COLO668 (cell line): ENCODE results near the gene HMX1.

Source experiments
- DNase-seq: peaks from one replicate; lab custom pipeline; 2025; ENCODE audit not compliant: unreplicated experiment; lab: John Stamatoyannopoulos, UW

Gene HMX1

GRCh38 chr4:8857766-8858700 is 13.6 kb downstream of the HMX1 start:
- no peak for DNase-seq

DNA sequence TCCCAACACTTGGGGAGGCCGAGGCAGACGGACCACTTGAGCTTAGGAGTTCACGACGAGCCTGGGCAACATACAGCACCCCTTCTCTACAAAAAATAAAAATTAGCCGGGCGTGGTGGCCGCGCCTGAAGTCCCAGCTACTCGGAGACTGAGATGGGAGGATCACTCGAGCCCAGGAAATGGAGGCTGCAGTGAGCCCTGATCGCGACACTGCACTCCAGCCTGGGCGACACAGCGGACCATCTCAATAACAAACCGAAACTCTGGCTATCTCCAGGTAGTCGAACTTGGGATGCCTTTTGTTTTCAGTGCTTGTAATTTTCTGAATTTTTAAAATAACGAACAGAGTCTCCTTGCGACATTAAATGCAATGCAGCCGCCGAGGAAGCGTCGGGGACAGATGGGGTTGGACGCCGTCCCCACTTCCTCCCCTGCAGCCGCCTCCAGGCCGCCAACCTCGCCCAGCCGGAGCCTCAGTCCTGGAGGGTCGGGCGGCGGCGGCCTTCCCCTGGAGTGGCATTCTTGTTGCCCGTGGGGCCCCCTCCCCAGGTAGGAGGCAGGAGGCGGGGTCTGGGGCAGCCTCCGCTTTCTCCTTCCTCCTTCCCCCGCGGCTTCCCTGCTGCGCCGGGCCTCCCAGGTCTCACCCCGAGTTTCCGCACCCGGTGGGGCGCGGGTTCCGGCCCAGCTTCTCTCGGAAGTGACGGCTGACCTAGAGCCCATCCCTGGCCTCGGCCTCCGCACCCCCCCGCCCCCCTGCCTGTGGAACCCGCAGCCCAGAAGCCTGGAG is 14.6 kb downstream of the HMX1 start:
- no peak for DNase-seq

DNA sequence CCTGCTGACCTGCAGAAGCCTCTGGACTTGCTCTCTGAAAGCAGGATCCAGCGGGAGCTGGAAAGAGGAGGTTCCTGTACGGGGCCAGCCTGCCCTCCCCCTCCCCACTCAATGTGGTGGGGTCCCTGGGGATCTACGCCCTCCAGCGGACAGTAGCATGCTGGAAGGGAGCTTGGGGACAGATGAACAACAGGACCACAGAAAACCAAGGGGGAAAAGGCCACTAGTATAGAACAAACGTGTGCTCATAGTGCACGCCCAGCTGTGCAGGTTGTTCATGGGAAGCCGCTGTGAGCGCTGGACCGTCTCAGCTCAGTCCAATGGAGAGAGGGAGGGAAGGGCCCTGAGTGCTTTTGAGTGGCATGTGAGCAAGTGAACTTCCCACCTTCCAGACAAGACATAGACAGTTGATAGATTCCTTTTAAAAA is 15.8 kb downstream of the HMX1 start:
- DNase-seq, result no peak

DNA sequence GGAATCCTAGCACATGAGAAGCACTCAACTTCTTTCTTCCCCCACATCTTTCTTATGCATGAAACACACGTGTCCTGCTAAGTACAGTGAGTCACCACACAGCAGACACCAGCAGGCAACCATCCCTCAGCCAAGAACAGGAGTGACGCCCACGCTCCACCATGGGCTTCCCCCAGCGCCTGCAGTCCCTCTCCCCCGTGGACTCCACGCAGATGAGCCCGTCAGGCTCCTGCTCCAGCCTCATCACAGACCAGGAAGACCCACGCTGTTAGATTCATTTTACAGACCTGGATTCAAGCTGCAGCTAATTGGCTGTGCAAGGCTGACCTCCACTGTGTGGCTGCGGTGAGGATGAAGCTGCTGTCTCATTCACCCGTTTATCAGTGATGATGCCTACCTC is 16.7 kb downstream of the HMX1 start:
- no peak for DNase-seq

DNA sequence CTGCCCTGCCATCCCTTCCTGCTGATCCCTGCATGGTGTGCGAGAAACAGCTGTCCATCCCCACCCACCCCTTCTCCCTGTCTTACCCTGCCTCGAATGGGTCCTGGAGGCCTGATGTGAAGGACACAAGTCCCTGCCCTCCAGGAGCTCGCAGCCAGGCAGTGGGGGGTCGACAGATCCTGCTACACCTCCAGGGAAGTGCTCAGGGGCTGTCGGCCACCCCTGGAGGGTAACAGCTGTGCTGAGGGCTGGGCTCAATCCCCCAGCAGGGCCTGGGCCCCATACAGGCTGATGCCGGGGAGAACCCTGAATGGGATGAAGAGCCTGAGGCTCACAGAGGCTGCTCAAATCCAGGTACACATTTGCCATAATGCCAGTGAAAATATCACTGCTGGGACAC is 17.6 kb downstream of the HMX1 start:
- DNase-seq, result no peak

DNA sequence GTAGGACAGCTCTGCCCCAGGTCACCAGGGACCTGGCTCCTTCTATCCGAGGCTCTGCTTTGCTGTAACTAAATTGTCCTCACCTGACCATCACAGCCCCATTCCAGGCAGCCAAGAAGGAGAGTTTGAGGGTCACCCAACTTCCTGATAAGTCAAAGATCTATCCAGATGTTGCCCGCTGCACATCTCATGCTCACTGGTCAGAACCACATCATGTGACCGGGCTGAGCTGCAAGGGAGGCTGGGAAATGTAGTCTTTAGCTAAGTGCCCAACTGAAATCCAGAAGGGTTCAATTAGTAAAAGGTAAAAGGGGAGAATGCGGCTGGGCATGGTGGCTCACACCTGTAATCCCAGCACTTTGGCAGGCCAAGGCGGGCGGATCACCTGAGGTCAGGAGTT is 18.4 kb downstream of the HMX1 start:
- DNase-seq, result no peak

- no peak for DNase-seq
Observed at GRCh38 chr4:8852118-8852704, 19.4 kb downstream of the HMX1 start.

- no peak for DNase-seq
Observed at GRCh38 chr4:8851321-8852117, 20.1 kb downstream of the HMX1 start.

- no peak for DNase-seq
Observed at GRCh38 chr4:8850830-8851188, 20.8 kb downstream of the HMX1 start.

- no peak for DNase-seq
Observed at GRCh38 chr4:8850074-8850829, 21.4 kb downstream of the HMX1 start.

GRCh38 chr4:8849266-8850073 is 22.2 kb downstream of the HMX1 start:
- no peak for DNase-seq

GRCh38 chr4:8848507-8849265 is 23.0 kb downstream of the HMX1 start:
- DNase-seq, result no peak

DNA sequence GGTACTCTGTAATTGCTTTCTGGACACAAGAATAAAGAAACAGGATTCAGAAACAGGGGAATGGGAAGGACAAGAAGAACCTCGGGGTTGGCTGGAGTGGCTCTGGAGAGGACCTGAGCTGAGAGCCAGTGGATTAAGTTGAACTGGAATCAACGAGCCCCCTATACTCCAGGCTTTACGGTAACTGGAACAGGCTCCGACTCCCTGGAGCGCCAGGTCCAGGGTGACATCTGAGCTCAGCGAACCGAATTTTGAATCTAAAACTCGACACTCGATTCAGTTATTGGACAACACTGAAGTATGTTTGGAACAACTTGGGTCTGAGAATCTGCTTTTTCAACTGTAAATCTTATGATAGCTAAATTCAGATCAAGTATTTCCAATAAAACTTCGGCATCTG is 23.9 kb downstream of the HMX1 start:
- no peak for DNase-seq

GRCh38 chr4:8847331-8847730 is 24.3 kb downstream of the HMX1 start:
- no peak for DNase-seq

- no peak for DNase-seq
Observed at GRCh38 chr4:8846826-8847225, 24.8 kb downstream of the HMX1 start.

DNA sequence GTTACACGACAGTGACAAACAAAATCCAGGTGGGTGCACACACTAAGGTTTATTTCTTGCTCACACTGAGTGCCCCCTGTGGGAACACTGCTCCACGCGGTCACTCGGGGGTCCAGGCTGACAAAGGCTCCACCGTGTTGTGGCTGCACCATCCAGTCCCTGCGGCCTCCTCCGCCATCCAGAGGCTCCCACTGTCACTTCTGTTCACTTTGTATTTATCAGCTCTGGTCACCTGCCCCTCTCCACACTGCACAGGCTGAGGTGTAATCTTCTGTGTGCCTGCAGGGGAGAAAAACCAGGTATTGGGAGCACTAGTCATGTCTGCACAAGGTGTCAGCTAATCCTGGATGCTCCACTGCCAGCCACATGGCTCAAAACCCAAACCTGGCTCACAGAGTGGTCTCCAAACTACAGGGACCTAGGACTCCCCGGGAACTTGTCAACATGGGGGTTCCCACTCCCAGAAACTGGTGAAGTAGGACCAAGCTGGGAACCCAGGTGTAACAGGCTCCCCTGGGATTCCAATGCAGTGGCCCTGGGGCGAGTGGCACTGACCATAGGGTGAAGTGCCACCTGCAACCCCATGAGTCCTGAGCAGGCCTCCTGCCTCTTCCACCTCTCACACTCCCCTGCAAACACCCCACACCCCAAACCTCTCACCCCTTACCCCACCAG is 25.5 kb downstream of the HMX1 start:
- DNase-seq, result no peak

DNA sequence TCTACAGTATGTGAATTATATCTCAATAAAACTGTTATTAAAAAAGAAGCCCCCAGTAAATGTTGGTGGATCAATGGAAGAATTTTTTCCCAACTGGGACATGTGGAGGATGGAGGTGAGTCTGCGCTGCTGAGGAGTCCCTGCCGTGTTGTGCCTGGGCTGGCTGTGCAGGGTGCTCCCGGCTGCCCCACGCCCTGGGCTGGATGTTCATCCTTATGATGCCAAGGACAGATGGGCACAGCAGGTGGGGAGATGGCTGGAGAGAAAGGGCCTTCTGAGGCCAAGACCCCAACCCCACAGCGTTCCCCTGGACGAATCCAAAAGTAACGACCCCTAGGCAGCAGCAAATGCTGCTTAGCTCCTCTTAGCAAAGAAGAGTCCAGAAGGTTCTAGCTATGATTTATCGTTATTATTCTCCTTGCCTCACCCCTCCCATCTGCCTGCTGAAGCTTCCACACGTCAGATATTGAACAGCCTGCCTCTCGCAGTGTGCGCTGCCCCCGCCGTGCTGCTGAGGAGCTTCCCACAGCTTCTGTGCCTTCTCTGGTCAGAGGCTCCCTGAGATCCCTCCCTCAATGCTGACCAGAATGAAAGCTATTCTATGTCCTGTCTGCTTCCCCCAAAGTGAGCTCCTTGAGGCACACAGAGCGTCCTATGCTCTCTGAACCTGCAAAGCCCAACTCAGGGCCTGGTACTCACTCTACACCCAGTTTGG is 26.5 kb downstream of the HMX1 start:
- DNase-seq, result no peak

- DNase-seq, result no peak
Observed at GRCh38 chr4:8843597-8843996, 28.0 kb downstream of the HMX1 start.
